Skeletal muscle cell (primary cell): ENCODE measurements around the gene CARD9.

Source experiments
- DNase-seq: peaks from one replicate; pipeline ENCODE4 v3.0.0-alpha.2; 2010; ENCODE audit warnings: low read depth
- H3K4me3 ChIP-seq: 2 replicates; pipeline ENCODE4 v1.5.1; 2011; ENCODE audit warnings: low read depth, mild to moderate bottlenecking, control low read depth, low read length, moderate library complexity

CARD9 gene

GRCh38 chr9:136367296-136368145 lies 5.9 kb downstream of the CARD9 start:
- DNase-seq = no peak
- no peak overlapping the region for H3K4me3 ChIP-seq

DNA sequence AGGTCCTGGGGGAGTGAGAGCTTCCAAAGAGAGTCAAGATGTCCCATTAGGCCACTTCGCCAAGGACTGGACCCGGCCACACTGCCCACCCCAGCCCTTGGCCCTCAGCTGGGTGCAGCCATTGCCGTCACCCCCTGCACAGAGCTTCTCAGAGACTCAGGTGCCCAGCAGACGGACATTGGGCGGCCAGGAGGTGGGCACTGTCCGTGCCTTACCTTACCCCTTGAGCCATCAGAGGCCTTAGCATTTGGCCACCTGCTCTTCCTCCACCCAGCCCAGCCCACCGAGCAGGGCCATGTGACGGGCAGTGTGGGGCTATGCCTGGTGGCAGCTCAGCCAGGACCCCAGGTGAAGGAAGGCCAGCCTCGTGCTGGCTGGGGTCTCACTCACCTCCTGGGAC lies 6.6 kb downstream of the CARD9 start:
- H3K4me3 ChIP-seq = no peak overlapping the region
- no peak for DNase-seq

DNA sequence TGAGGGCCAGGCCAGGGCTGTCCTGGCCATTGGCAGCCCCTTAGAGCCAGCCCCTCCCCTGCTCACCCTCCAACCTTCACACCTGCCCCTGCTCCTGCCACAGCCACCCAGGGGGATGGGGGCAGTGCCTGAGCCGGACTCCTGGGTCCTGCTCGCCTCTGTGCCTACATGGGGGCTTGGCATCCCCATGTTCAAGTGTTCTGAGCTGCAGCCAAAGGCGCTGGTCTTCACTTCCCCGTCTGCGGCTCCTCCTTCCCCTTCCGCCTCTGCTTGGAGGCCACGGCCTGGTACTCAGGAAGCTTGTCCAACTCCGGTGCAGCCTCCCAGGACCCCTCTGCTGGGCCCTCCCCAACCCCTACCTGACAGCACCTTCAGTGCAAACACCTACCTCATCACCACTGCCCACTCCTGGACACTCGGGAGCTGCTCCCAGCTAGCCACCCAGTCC lies 7.7 kb downstream of the CARD9 start:
- DNase-seq = no peak
- H3K4me3 ChIP-seq = no peak overlapping the region

DNA sequence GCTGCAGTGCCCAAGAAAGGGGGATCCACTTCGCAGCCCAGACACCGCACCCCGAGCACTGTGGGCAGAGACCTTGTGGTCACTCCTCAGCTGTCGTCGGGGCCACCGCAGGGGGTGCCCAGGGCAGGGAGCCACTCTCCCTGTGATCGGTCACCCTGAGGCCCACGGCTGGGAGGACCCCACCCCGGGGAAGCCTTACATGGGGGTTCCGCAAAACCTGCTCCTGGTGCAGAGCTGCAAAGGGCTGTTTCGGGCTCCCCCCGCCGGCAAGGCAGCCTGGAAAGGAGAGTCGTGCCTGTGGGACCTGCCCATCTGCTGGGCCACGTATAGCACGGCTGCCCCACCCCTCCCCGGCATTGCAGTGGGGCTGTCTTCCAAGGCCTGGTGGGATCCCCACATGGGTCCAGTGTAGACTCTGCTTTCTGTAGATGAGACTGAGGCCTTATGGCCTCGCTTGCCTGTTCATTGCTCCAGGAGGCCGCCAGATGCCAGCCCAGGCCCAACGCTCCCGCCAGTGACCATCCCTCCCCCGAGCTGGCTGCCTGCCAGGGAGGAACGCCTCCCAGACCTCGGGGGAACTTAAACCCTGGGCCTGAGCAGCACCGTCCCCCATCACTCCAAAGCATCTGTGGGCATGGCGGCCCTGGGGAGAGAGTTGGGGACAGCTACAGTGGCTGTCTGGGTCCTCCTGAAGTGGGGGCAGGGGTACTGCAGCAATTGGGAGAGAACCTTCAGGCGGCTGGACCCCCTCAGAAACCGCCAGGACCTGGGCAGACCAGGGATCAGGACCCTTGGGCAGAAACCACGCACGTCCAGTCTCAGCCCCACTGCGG lies 8.3 kb downstream of the CARD9 start:
- no peak for DNase-seq
- no peak overlapping the region for H3K4me3 ChIP-seq

- DNase-seq = no peak
- H3K4me3 ChIP-seq = peak overlapping the region; percentile 12
Observed at GRCh38 chr9:136363949-136364748, 9.3 kb downstream of the CARD9 start.

GRCh38 chr9:136363106-136363948 lies 10.1 kb downstream of the CARD9 start, which contains the start of gene DNLZ:
TSS of gene DNLZ (minus strand) at chr9:136363744. CDS start at chr9:136363714, 30 bp downstream.
- H3K4me3 ChIP-seq = peak within 1 kb of the TSS; percentile 68
- DNase-seq = peak; percentile 78

GRCh38 chr9:136362450-136362784 lies 11.1 kb downstream of the CARD9 start:
- no peak for DNase-seq
- H3K4me3 ChIP-seq = peak overlapping the region; percentile 25

DNA sequence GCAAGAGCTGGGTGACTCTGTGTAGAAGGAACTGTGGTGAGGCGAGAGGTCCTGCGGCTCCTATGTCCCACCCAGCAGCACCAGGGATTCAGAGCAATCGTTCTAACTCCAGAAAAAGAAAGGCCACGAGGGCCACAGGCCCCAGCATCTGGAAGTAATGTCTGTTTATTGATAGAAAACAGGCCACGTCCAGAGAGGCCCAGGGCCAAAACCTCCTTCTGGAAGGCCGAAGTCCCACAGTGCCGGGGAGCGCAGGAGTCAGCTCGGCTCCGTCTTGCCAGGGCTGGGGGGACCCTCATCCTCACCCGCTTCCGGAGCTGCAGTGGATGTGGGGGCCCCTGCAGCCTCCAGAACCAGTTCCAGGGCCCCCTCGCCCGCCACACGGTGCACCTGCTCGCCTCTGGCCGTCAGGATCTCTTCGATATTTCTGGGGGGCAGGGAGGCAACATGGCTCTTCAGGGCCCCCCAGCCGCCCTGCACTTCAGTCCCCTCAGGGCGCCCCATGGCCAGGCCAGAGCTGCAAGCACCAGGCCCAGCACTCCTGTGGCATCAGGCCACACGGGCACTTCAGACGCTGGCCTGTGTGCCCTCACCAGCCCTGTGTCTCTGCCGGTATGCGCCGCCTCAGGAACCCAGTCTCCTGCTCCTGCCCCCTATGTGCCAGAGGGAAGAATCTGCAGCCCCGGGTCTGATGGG lies 11.6 kb downstream of the CARD9 start:
- no peak overlapping the region for H3K4me3 ChIP-seq
- DNase-seq = no peak

GRCh38 chr9:136361047-136361753 lies 12.3 kb downstream of the CARD9 start:
- DNase-seq = no peak
- no peak overlapping the region for H3K4me3 ChIP-seq

- no peak overlapping the region for H3K4me3 ChIP-seq
- DNase-seq = no peak
Observed at GRCh38 chr9:136359774-136360718, 13.4 kb downstream of the CARD9 start.

- DNase-seq = no peak
- no peak overlapping the region for H3K4me3 ChIP-seq
Observed at GRCh38 chr9:136358888-136359287, 14.6 kb downstream of the CARD9 start.

DNA sequence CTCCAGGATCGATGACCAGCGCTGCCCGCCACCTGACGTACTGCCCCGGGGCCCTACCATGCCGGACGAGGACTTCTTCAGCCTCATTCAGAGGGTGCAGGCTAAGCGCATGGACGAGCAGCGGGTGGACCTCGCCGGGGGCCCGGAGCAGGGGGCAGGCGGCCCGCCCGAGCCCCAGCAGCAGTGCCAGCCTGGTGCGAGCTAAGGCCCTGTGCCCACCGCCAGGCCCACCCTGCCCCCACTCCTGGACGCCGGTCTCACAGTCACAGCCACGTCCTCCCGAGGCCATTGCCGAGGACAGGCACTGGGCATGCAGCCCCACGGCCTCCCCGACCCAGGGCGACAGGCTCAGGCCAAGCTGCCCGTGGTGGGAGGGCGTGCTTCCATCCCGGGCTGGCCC lies 15.5 kb downstream of the CARD9 start:
- no peak overlapping the region for H3K4me3 ChIP-seq
- no peak for DNase-seq

- no peak overlapping the region for H3K4me3 ChIP-seq
- no peak for DNase-seq
Observed at GRCh38 chr9:136357202-136357725, 16.2 kb downstream of the CARD9 start.

DNA sequence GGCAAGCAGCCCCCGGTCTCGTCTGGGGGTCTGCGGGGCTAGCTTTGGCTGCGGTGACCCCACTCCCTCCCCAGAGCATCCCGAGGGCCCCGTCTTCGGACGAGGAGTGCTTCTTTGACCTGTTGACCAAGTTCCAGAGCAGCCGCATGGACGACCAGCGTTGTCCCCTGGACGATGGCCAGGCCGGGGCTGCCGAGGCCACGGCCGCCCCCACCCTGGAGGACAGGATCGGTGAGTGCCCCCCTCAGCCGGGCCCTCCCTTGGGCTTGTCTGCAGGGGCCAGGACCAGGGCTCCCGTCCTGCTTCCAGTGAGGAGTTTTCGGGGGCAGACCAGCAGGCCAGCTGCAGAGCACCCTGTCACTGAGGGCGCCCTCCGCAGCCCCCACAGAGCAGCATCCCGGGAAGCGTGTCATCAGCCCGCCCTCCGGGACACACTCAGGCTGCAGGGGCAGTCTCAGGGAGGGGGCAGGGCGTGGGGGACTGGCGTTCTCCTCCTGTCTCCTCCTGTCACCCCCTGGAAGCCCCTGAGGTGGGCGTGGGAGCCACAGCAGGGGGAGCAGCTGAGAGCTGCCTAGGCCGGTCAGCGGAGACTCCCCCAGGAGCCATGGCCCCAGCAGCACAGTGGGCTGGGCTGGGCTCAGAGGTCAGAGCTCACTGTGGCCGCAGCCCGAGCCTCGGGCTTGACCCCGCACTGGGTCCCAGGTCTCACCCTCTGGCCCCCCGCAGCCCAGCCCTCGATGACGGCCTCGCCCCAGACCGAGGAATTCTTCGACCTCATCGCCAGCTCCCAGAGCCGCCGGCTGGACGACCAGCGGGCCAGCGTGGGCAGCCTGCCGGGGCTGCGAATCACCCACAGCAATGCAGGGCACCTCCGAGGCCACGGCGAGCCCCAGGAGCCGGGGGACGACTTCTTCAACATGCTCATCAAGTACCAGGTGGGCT lies 17.6 kb downstream of the CARD9 start:
- H3K4me3 ChIP-seq = no peak overlapping the region
- no peak for DNase-seq

- no peak for DNase-seq
- H3K4me3 ChIP-seq = no peak overlapping the region
Observed at GRCh38 chr9:136354592-136355085, 18.8 kb downstream of the CARD9 start.
